K562 (cell line): ENCODE results near the gene PREB. TPM values are rescaled to one million over a fixed set of nuclear protein-coding genes. Genes with fewer than 3 reads are reported as not detected.

Experiments used
- BACH1 ChIP-seq: fragments of 200-800 bp; sonication (Bioruptor generic); IDR thresholded peaks from 2 replicates; pipeline ENCODE4 v1.6.1; 2016; ENCODE audit warnings: missing genetic modification characterization, missing compliant biosample characterization
- GTF2A2 ChIP-seq: IDR thresholded peaks from 2 replicates; pipeline ENCODE4 v1.6.1; 2016; ENCODE audit warnings: mild to moderate bottlenecking, missing genetic modification characterization, missing compliant biosample characterization
- HMG20B ChIP-seq: fragments of 250-450 bp; sonication (Bioruptor Pico); IDR thresholded peaks from 2 replicates; pipeline ENCODE4 v1.5.0; 2021; ENCODE audit warnings: mild to moderate bottlenecking
- MAFF ChIP-seq: IDR thresholded peaks from 2 replicates; pipeline ENCODE4 v1.6.1; 2012; ENCODE audit warnings: low read length, improper control_type of control experiment
- MAZ ChIP-seq, 2 experiments: fragments of 450-650 bp in 1 of 2; sonication (generic) in 1 of 2; formaldehyde crosslinking; IDR thresholded peaks in 1 of 2; conservative IDR thresholded peaks in 1 of 2; 2 replicates each; pipeline versions ENCODE4 v1.4.0 to v1.5.0; 2020; ENCODE audit warnings: mild to moderate bottlenecking in 1 of 2, missing genetic modification reagents in 1 of 2
- MTA1 ChIP-seq: fragments of 450-650 bp; IDR thresholded peaks from 2 replicates; pipeline ENCODE4 v1.6.1; 2017; ENCODE audit warnings: borderline replicate concordance
- NR2C1 ChIP-seq, 2 experiments: fragments of 450-650 bp; IDR thresholded peaks; 2 replicates each; pipeline ENCODE4 v1.6.1; 2017; ENCODE audit warnings: mild to moderate bottlenecking in 2 of 2, antibody characterized with exemption in 1 of 2, inconsistent platforms in 1 of 2, missing compliant biosample characterization in 1 of 2, missing genetic modification characterization in 1 of 2
- NR2C2 ChIP-seq, 2 experiments: fragments of 200-800 bp in 1 of 2; sonication (Bioruptor generic) in 1 of 2; sonication (generic) in 1 of 2; formaldehyde crosslinking in 1 of 2; IDR thresholded peaks; 2 replicates each; pipeline versions ENCODE4 v1.6.1 to v1.8.0; 2016 to 2022; ENCODE audit warnings: mild to moderate bottlenecking in 1 of 2, missing compliant biosample characterization in 1 of 2, missing genetic modification characterization in 1 of 2, missing genetic modification reagents in 1 of 2
- RCOR1 ChIP-seq, 2 experiments: IDR thresholded peaks; 2 replicates each; pipeline ENCODE4 v1.6.1; 2012; ENCODE audit warnings: low read depth in 2 of 2, low read length in 2 of 2, borderline replicate concordance in 1 of 2, improper control_type of control experiment in 1 of 2
- SAP30 ChIP-seq: fragments of 200-600 bp; sonication (generic); IDR thresholded peaks from 2 replicates; pipeline ENCODE4 v1.6.1; 2012; ENCODE audit warnings: borderline replicate concordance, low read depth, mild to moderate bottlenecking, moderate library complexity, low read length, control low read depth, inconsistent platforms; ENCODE audit not compliant: insufficient read depth, poor library complexity, severe bottlenecking
- SPI1 ChIP-seq: IDR thresholded peaks from 2 replicates; pipeline ENCODE4 v1.6.1; 2011; ENCODE audit warnings: low read depth, low read length, control low read depth, borderline replicate concordance
- TCF3 ChIP-seq: sonication (generic); formaldehyde crosslinking; IDR thresholded peaks from 2 replicates; pipeline ENCODE4 v1.4.0; 2020; ENCODE audit warnings: mild to moderate bottlenecking, missing genetic modification reagents
- TEAD1 ChIP-seq, 2 experiments: fragments of 450-650 bp in 1 of 2; sonication (generic) in 1 of 2; formaldehyde crosslinking; IDR thresholded peaks; 2 replicates each; pipeline versions ENCODE4 v1.4.0 to v1.8.0; 2020 to 2022; ENCODE audit warnings: mild to moderate bottlenecking in 2 of 2, missing genetic modification reagents in 1 of 2
- ZNF239 ChIP-seq: fragments of 250-450 bp; sonication (Bioruptor Pico); IDR thresholded peaks from 2 replicates; pipeline ENCODE4 v1.4.0; 2020; ENCODE audit warnings: mild to moderate bottlenecking
- polyA plus RNA-seq, 8 experiments: library from polyadenylated mRNA; depleted of rRNA in 4 of 8; stranded (reverse) in 5 of 8; unstranded in 3 of 8; fragments of >200 nt; fragmentation: Nextera tagmentation in 2 of 8; fragmentation: Illumina TruSeq in 1 of 8; extraction: Ambion mirVana in 2 of 8; extraction: Trizol in 1 of 8; gene quantifications; 2 replicates each; pipeline versions ENCODE4 v1.2.1 to v1.2.3, GENCODE V29; 2011 to 2014; ENCODE audit warnings: inconsistent platforms in 1 of 8, missing spikeins in 1 of 8
- total RNA-seq, 7 experiments: library from RNA; depleted of rRNA in 6 of 7; stranded (reverse); fragments of >200 nt in 6 of 7; fragmentation: Illumina TruSeq in 2 of 7; extraction: Trizol in 2 of 7; gene quantifications; 2 replicates each; pipeline versions ENCODE4 v1.2.1 to v1.2.3, GENCODE V29; 2011 to 2021; ENCODE audit warnings: low replicate concordance in 1 of 7
- TF ChIP-seq, protein P1 (sequence below): fragments of 450-650 bp; IDR thresholded peaks from 2 replicates; pipeline ENCODE4 v1.6.1; 2018; ENCODE audit not compliant: partially characterized antibody
- TF ChIP-seq, protein P2 (sequence below): sonication (generic); formaldehyde crosslinking; IDR thresholded peaks from 2 replicates; pipeline ENCODE4 v1.8.0; 2022; ENCODE audit warnings: missing genetic modification reagents, mild to moderate bottlenecking, borderline replicate concordance
- TF ChIP-seq, protein P3 (sequence below), 2 experiments: IDR thresholded peaks; 2 replicates each; pipeline ENCODE4 v1.6.1; 2012; ENCODE audit warnings: improper control_type of control experiment in 2 of 2, low read depth in 2 of 2, low read length in 2 of 2, borderline replicate concordance in 1 of 2

Gene PREB
- total and polyA plus RNA-seq, 9 of the 15 experiments (the other 6 are each of a cell fraction or from before 2014, with no cell fraction given), result 35.1 to 84.2 (median 67.2) TPM

DNA sequence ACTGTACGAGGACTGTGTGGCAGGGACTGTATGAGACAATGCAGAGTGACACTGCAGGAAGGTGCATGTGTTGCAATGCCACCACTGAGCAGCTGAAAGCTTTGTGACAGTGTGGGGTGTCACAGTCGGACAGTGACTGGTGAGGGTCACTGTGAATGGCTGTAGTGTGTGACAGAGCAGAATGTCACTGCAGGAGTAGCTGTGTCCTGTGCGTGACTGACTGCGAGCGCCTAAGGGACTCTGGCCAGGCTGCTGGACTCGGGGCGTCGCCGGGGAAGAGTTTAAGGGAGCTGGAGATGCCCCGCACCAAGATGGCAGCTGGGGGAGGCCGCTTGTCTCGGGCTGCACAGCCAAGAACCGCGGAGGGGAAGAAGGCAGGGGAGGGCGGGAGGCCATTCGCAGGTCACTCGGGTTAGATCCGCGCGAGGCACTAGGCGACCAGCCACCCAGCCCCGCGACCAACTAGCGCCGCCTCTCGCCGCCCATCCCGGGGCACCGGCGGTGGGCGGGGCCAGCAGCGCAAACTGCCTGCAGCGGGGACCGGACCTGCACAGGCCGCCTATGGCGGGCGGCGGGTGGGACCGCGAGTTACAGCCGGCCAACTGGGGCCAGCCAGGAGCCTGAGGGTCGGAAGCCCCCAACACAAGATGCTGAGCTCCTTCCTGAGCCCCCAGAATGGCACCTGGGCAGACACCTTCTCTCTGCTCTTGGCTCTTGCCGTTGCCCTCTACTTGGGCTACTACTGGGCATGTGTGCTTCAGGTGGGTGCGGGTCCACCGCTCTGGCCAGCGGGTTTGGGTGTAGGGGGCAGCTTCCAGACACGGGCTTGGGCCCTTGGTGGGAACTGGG lies 10.9 kb downstream of the PREB start, which contains the start of gene ABHD1 (continued):
- TF ChIP-seq GTF2A2 (tag), result no peak
- TF ChIP-seq TEAD1 (CRISPR knock-in tag; IDR thresholded peaks at IDR 0.05), result no peak
- TF ChIP-seq SAP30, result no peak
- no peak for TF ChIP-seq HMG20B (CRISPR knock-in tag)
- TF ChIP-seq, protein P1, sequence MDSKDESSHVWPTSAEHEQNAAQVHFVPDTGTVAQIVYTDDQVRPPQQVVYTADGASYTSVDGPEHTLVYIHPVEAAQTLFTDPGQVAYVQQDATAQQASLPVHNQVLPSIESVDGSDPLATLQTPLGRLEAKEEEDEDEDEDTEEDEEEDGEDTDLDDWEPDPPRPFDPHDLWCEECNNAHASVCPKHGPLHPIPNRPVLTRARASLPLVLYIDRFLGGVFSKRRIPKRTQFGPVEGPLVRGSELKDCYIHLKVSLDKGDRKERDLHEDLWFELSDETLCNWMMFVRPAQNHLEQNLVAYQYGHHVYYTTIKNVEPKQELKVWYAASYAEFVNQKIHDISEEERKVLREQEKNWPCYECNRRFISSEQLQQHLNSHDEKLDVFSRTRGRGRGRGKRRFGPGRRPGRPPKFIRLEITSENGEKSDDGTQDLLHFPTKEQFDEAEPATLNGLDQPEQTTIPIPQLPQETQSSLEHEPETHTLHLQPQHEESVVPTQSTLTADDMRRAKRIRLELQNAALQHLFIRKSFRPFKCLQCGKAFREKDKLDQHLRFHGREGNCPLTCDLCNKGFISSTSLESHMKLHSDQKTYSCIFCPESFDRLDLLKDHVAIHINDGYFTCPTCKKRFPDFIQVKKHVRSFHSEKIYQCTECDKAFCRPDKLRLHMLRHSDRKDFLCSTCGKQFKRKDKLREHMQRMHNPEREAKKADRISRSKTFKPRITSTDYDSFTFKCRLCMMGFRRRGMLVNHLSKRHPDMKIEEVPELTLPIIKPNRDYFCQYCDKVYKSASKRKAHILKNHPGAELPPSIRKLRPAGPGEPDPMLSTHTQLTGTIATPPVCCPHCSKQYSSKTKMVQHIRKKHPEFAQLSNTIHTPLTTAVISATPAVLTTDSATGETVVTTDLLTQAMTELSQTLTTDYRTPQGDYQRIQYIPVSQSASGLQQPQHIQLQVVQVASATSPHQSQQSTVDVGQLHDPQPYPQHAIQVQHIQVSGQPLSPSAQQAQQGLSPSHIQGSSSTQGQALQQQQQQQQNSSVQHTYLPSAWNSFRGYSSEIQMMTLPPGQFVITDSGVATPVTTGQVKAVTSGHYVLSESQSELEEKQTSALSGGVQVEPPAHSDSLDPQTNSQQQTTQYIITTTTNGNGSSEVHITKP, result no peak
- TF ChIP-seq NR2C1 (IDR thresholded peaks at IDR 0.05), result no peak
- TF ChIP-seq NR2C1 (tag; IDR thresholded peaks at IDR 0.05), result no peak
- TF ChIP-seq MTA1, result no peak
- TF ChIP-seq NR2C2 (CRISPR knock-in tag; IDR thresholded peaks at IDR 0.05), result no peak
- TF ChIP-seq NR2C2 (tag; IDR thresholded peaks at IDR 0.05), result no peak
- no peak for TF ChIP-seq RCOR1 (IDR thresholded peaks at IDR 0.05; ENCODE audit: borderline replicate concordance in 1 of 2, low read depth in 2 of 2, low read length in 2 of 2)
- no peak for TF ChIP-seq TCF3 (CRISPR knock-in tag)
- TF ChIP-seq SPI1, result no peak
- TF ChIP-seq MAFF, result no peak
- TF ChIP-seq ZNF239 (CRISPR knock-in tag), result no peak
- TF ChIP-seq MAZ (CRISPR knock-in tag; conservative IDR thresholded peaks at IDR 0.05 in 1 of 2, IDR thresholded peaks at IDR 0.05 in 1 of 2), result peak; percentile 36 to 77; a peak in 2 of 4 replicates
- TF ChIP-seq, protein P2, sequence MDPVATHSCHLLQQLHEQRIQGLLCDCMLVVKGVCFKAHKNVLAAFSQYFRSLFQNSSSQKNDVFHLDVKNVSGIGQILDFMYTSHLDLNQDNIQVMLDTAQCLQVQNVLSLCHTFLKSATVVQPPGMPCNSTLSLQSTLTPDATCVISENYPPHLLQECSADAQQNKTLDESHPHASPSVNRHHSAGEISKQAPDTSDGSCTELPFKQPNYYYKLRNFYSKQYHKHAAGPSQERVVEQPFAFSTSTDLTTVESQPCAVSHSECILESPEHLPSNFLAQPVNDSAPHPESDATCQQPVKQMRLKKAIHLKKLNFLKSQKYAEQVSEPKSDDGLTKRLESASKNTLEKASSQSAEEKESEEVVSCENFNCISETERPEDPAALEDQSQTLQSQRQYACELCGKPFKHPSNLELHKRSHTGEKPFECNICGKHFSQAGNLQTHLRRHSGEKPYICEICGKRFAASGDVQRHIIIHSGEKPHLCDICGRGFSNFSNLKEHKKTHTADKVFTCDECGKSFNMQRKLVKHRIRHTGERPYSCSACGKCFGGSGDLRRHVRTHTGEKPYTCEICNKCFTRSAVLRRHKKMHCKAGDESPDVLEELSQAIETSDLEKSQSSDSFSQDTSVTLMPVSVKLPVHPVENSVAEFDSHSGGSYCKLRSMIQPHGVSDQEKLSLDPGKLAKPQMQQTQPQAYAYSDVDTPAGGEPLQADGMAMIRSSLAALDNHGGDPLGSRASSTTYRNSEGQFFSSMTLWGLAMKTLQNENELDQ (CRISPR knock-in tag), result no peak
- TF ChIP-seq, protein P3, sequence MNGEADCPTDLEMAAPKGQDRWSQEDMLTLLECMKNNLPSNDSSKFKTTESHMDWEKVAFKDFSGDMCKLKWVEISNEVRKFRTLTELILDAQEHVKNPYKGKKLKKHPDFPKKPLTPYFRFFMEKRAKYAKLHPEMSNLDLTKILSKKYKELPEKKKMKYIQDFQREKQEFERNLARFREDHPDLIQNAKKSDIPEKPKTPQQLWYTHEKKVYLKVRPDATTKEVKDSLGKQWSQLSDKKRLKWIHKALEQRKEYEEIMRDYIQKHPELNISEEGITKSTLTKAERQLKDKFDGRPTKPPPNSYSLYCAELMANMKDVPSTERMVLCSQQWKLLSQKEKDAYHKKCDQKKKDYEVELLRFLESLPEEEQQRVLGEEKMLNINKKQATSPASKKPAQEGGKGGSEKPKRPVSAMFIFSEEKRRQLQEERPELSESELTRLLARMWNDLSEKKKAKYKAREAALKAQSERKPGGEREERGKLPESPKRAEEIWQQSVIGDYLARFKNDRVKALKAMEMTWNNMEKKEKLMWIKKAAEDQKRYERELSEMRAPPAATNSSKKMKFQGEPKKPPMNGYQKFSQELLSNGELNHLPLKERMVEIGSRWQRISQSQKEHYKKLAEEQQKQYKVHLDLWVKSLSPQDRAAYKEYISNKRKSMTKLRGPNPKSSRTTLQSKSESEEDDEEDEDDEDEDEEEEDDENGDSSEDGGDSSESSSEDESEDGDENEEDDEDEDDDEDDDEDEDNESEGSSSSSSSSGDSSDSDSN (IDR thresholded peaks at IDR 0.05; ENCODE audit: borderline replicate concordance in 1 of 2, low read depth in 2 of 2, low read length in 2 of 2), result 0 out of 4 replicates have a peak, but pooled peaks of 1 of the 2 experiments have one; percentile 31
- no peak for TF ChIP-seq BACH1 (tag)
